Activated CD4-positive, alpha-beta T cell treated with anti-CD3 and anti-CD28 coated beads, Interleukin-2, Interleukin-6, amounts not matched to agents 100 ng/mL and 50 ng/mL, durations not matched to agents 16 hours and 8 hours (primary cell): ENCODE data around the gene ADPRH.
A peak's percentile ranks its signal among the peaks of the same experiment; 100 is the strongest.

Experiments used
- DNase-seq: peaks from one replicate; pipeline ENCODE4 v3.0.0-alpha.2; 2020

Gene ADPRH

GRCh38 chr3:119598410-119599098, 19.3 kb downstream of the ADPRH start:
- peak; percentile 27 for DNase-seq

- DNase-seq: no peak
These were observed 20.4 kb downstream of the ADPRH start for GRCh38 chr3:119599558-119600174.

GRCh38 chr3:119600732-119601131, 21.4 kb downstream of the ADPRH start:
- peak; percentile 54 for DNase-seq

- DNase-seq: no peak
These were observed 21.9 kb downstream of the ADPRH start for GRCh38 chr3:119601154-119601553.

GRCh38 chr3:119602676-119603075, 23.4 kb downstream of the ADPRH start:
- DNase-seq: no peak

GRCh38 chr3:119604878-119605277, 25.6 kb downstream of the ADPRH start:
- peak; percentile 34 for DNase-seq

- no peak for DNase-seq
These were observed 29.2 kb downstream of the ADPRH start for GRCh38 chr3:119608405-119609000.

- no peak for DNase-seq
These were observed 30.0 kb downstream of the ADPRH start for GRCh38 chr3:119609301-119609700.

- DNase-seq: no peak
These were observed 32.4 kb downstream of the ADPRH start for GRCh38 chr3:119611664-119612063.

- no peak for DNase-seq
These were observed 33.9 kb downstream of the ADPRH start for GRCh38 chr3:119613201-119613600.

GRCh38 chr3:119613872-119614271, 34.6 kb downstream of the ADPRH start:
- no peak for DNase-seq

- DNase-seq: no peak
These were observed 36.8 kb downstream of the ADPRH start for GRCh38 chr3:119616056-119616455.

- DNase-seq: no peak
These were observed 39.8 kb downstream of the ADPRH start for GRCh38 chr3:119619094-119619493.

GRCh38 chr3:119620899-119621298, 41.6 kb downstream of the ADPRH start:
- DNase-seq: no peak

GRCh38 chr3:119624002-119624720, 44.9 kb downstream of the ADPRH start:
- no peak for DNase-seq

- no peak for DNase-seq
These were observed 46.3 kb downstream of the ADPRH start for GRCh38 chr3:119625451-119626153.

- DNase-seq: no peak
These were observed 46.9 kb downstream of the ADPRH start for GRCh38 chr3:119626196-119626595.

GRCh38 chr3:119627461-119627860, 48.2 kb downstream of the ADPRH start:
- DNase-seq: peak; percentile 60

- peak; percentile 61 for DNase-seq
These were observed 49.1 kb downstream of the ADPRH start for GRCh38 chr3:119628390-119628789.

GRCh38 chr3:119628816-119629445, 49.6 kb downstream of the ADPRH start:
- no peak for DNase-seq

GRCh38 chr3:119630128-119630879, 51.0 kb downstream of the ADPRH start:
- peak; percentile 31 for DNase-seq

- DNase-seq: no peak
These were observed 51.6 kb downstream of the ADPRH start for GRCh38 chr3:119630880-119631329.
